ENCODE measurements around the gene STAMBP.
"Not testable (repeated sequence)": the region's sequence is repeated elsewhere in the genome, so short reads cannot be mapped to it uniquely, and the experiment has no call there.

Gene STAMBP

GRCh38 chr2:73902284-73902683 is 73.5 kb downstream of the STAMBP start:
- DNase-seq (ENCODE audit: insufficient read length, low spot score) (no peak), FAIRE-seq (no peak)
- no peak for TF ChIP-seq CTCF (IDR thresholded peaks at IDR 0.05; ENCODE audit: insufficient read depth, missing control alignments)

- no peak for FAIRE-seq
- no peak for TF ChIP-seq CTCF (IDR thresholded peaks at IDR 0.05; ENCODE audit: insufficient read depth, missing control alignments)
Observed at GRCh38 chr2:73903313-73903712, 74.6 kb downstream of the STAMBP start.

GRCh38 chr2:73903949-73904613 is 75.3 kb downstream of the STAMBP start:
- not testable (repeated sequence) for FAIRE-seq; DNase-seq (ENCODE audit: insufficient read length, low spot score)

More at GRCh38 chr2:73903313-73903712, 74.6 kb downstream of the STAMBP start:
- no peak for DNase-seq (ENCODE audit: insufficient read length, low spot score)

GRCh38 chr2:73904952-73905351 is 76.2 kb downstream of the STAMBP start:
- FAIRE-seq (no peak), DNase-seq (ENCODE audit: insufficient read length, low spot score) (no peak)
- TF ChIP-seq CTCF (IDR thresholded peaks at IDR 0.05; ENCODE audit: insufficient read depth, missing control alignments), result no peak

GRCh38 chr2:73906847-73907505 is 78.2 kb downstream of the STAMBP start:
- no peak for FAIRE-seq
- no peak for DNase-seq (ENCODE audit: insufficient read length, low spot score)
- no peak for TF ChIP-seq CTCF (IDR thresholded peaks at IDR 0.05; ENCODE audit: insufficient read depth, missing control alignments)

GRCh38 chr2:73907840-73908452 is 79.2 kb downstream of the STAMBP start:
- DNase-seq (ENCODE audit: insufficient read length, low spot score) (no peak), FAIRE-seq (no peak)
- peak; percentile 35 for TF ChIP-seq CTCF (IDR thresholded peaks at IDR 0.05; ENCODE audit: insufficient read depth, missing control alignments)

- no peak for FAIRE-seq
- no peak for TF ChIP-seq CTCF (IDR thresholded peaks at IDR 0.05; ENCODE audit: insufficient read depth, missing control alignments)
- no peak for DNase-seq (ENCODE audit: insufficient read length, low spot score)
Observed at GRCh38 chr2:73908689-73909652, 80.2 kb downstream of the STAMBP start.
